ENCODE measurements around the gene EIF3A.
"Not testable (repeated sequence)": the region's sequence is repeated elsewhere in the genome, so short reads cannot be mapped to it uniquely, and the experiment has no call there.

EIF3A gene

GRCh38 chr10:119080521-119081259 is at the start of gene EIF3A:
Gene EIF3A (minus strand): TSS chr10:119080817. CDS start chr10:119080676, 141 bp downstream.
- no peaks in the 10 kb centered on the region for H3K9me3 ChIP-seq (ENCODE audit: control insufficient read depth, low read length)
- no peaks in the 10 kb centered on the region for H3K27me3 ChIP-seq (ENCODE audit: control insufficient read depth, insufficient read depth, low read length)
- H3K4me1 ChIP-seq (ENCODE audit: control insufficient read depth, insufficient read depth, low read length) = peaks cover 12% of the 10 kb centered on the region
- H3K9ac ChIP-seq (ENCODE audit: low read length) = peak within 1 kb of the TSS; percentile 99
- no peaks in the 10 kb centered on the region for H3K36me3 ChIP-seq (ENCODE audit: control insufficient read depth, insufficient read depth, low read length)
- H3K4me3 ChIP-seq (ENCODE audit: low read length) = peak within 1 kb of the TSS; percentile 70

- Histone ChIP-seq H3K9ac (ENCODE audit: low read length) (no peak overlapping the region), H3K27me3 (ENCODE audit: control insufficient read depth, insufficient read depth, low read length) (no peaks in the 10 kb centered on the region), H3K36me3 (ENCODE audit: control insufficient read depth, insufficient read depth, low read length) (peaks cover 11% of the 10 kb centered on the region), H3K9me3 (ENCODE audit: control insufficient read depth, low read length) (no peaks in the 10 kb centered on the region), H3K4me1 (ENCODE audit: control insufficient read depth, insufficient read depth, low read length) (no peaks in the 10 kb centered on the region), H3K4me3 (ENCODE audit: low read length) (no peak overlapping the region)
Observed at GRCh38 chr10:119129721-119130120, 49.1 kb upstream of the EIF3A start.

GRCh38 chr10:119125942-119126341 is 45.3 kb upstream of the EIF3A start:
- H3K4me3 ChIP-seq (ENCODE audit: low read length) = no peak overlapping the region
- no peak overlapping the region for H3K9ac ChIP-seq (ENCODE audit: low read length)
- H3K36me3 ChIP-seq (ENCODE audit: control insufficient read depth, insufficient read depth, low read length) = peaks cover 6% of the 10 kb centered on the region
- H3K27me3 ChIP-seq (ENCODE audit: control insufficient read depth, insufficient read depth, low read length) = no peaks in the 10 kb centered on the region
- no peaks in the 10 kb centered on the region for H3K9me3 ChIP-seq (ENCODE audit: control insufficient read depth, low read length)
- no peaks in the 10 kb centered on the region for H3K4me1 ChIP-seq (ENCODE audit: control insufficient read depth, insufficient read depth, low read length)

- Histone ChIP-seq H3K9ac (ENCODE audit: low read length) (no peak overlapping the region), H3K4me3 (ENCODE audit: low read length) (no peak overlapping the region), H3K9me3 (ENCODE audit: control insufficient read depth, low read length) (no peaks in the 10 kb centered on the region), H3K36me3 (ENCODE audit: control insufficient read depth, insufficient read depth, low read length) (no peaks in the 10 kb centered on the region), H3K4me1 (ENCODE audit: control insufficient read depth, insufficient read depth, low read length) (no peaks in the 10 kb centered on the region), H3K27me3 (ENCODE audit: control insufficient read depth, insufficient read depth, low read length) (no peaks in the 10 kb centered on the region)
Observed at GRCh38 chr10:119120875-119121274, 40.3 kb upstream of the EIF3A start.

- H3K4me3 ChIP-seq (ENCODE audit: low read length) = no peak overlapping the region
- H3K4me1 ChIP-seq (ENCODE audit: control insufficient read depth, insufficient read depth, low read length) = no peaks in the 10 kb centered on the region
- H3K36me3 ChIP-seq (ENCODE audit: control insufficient read depth, insufficient read depth, low read length) = no peaks in the 10 kb centered on the region
- H3K9me3 ChIP-seq (ENCODE audit: control insufficient read depth, low read length) = no peaks in the 10 kb centered on the region
- no peaks in the 10 kb centered on the region for H3K27me3 ChIP-seq (ENCODE audit: control insufficient read depth, insufficient read depth, low read length)
- no peak overlapping the region for H3K9ac ChIP-seq (ENCODE audit: low read length)
Observed at GRCh38 chr10:119120413-119120867, 39.8 kb upstream of the EIF3A start.

GRCh38 chr10:119119400-119119799 is 38.8 kb upstream of the EIF3A start:
- Histone ChIP-seq H3K9me3 (ENCODE audit: control insufficient read depth, low read length) (no peaks in the 10 kb centered on the region), H3K36me3 (ENCODE audit: control insufficient read depth, insufficient read depth, low read length) (no peaks in the 10 kb centered on the region), H3K27me3 (ENCODE audit: control insufficient read depth, insufficient read depth, low read length) (no peaks in the 10 kb centered on the region), H3K4me3 (ENCODE audit: low read length) (no peak overlapping the region), H3K9ac (ENCODE audit: low read length) (no peak overlapping the region), H3K4me1 (ENCODE audit: control insufficient read depth, insufficient read depth, low read length) (no peaks in the 10 kb centered on the region)

- no peaks in the 10 kb centered on the region for H3K9me3 ChIP-seq (ENCODE audit: control insufficient read depth, low read length)
- H3K4me1 ChIP-seq (ENCODE audit: control insufficient read depth, insufficient read depth, low read length) = no peaks in the 10 kb centered on the region
- H3K9ac ChIP-seq (ENCODE audit: low read length) = no peak overlapping the region
- H3K27me3 ChIP-seq (ENCODE audit: control insufficient read depth, insufficient read depth, low read length) = no peaks in the 10 kb centered on the region
- H3K36me3 ChIP-seq (ENCODE audit: control insufficient read depth, insufficient read depth, low read length) = no peaks in the 10 kb centered on the region
- no peak overlapping the region for H3K4me3 ChIP-seq (ENCODE audit: low read length)
Observed at GRCh38 chr10:119118231-119118630, 37.6 kb upstream of the EIF3A start.

- Histone ChIP-seq H3K4me3 (ENCODE audit: low read length) (no peak overlapping the region), H3K9me3 (ENCODE audit: control insufficient read depth, low read length) (no peaks in the 10 kb centered on the region), H3K36me3 (ENCODE audit: control insufficient read depth, insufficient read depth, low read length) (no peaks in the 10 kb centered on the region), H3K9ac (ENCODE audit: low read length) (no peak overlapping the region), H3K4me1 (ENCODE audit: control insufficient read depth, insufficient read depth, low read length) (no peaks in the 10 kb centered on the region), H3K27me3 (ENCODE audit: control insufficient read depth, insufficient read depth, low read length) (no peaks in the 10 kb centered on the region)
Observed at GRCh38 chr10:119116326-119116951, 35.8 kb upstream of the EIF3A start.

GRCh38 chr10:119115926-119116325 is 35.3 kb upstream of the EIF3A start:
- no peaks in the 10 kb centered on the region for H3K4me1 ChIP-seq (ENCODE audit: control insufficient read depth, insufficient read depth, low read length)
- no peaks in the 10 kb centered on the region for H3K36me3 ChIP-seq (ENCODE audit: control insufficient read depth, insufficient read depth, low read length)
- H3K9me3 ChIP-seq (ENCODE audit: control insufficient read depth, low read length) = no peaks in the 10 kb centered on the region
- no peaks in the 10 kb centered on the region for H3K27me3 ChIP-seq (ENCODE audit: control insufficient read depth, insufficient read depth, low read length)
- no peak overlapping the region for H3K9ac ChIP-seq (ENCODE audit: low read length)
- no peak overlapping the region for H3K4me3 ChIP-seq (ENCODE audit: low read length)

GRCh38 chr10:119113751-119114732 is 33.4 kb upstream of the EIF3A start:
- Histone ChIP-seq H3K36me3 (ENCODE audit: control insufficient read depth, insufficient read depth, low read length) (no peaks in the 10 kb centered on the region), H3K9ac (ENCODE audit: low read length) (no peak overlapping the region), H3K9me3 (ENCODE audit: control insufficient read depth, low read length) (no peaks in the 10 kb centered on the region), H3K27me3 (ENCODE audit: control insufficient read depth, insufficient read depth, low read length) (no peaks in the 10 kb centered on the region), H3K4me3 (ENCODE audit: low read length) (no peak overlapping the region), H3K4me1 (ENCODE audit: control insufficient read depth, insufficient read depth, low read length) (no peaks in the 10 kb centered on the region)

- Histone ChIP-seq H3K27me3 (ENCODE audit: control insufficient read depth, insufficient read depth, low read length) (no peaks in the 10 kb centered on the region), H3K9ac (ENCODE audit: low read length) (no peak overlapping the region), H3K4me3 (ENCODE audit: low read length) (no peak overlapping the region), H3K9me3 (ENCODE audit: control insufficient read depth, low read length) (no peaks in the 10 kb centered on the region), H3K4me1 (ENCODE audit: control insufficient read depth, insufficient read depth, low read length) (no peaks in the 10 kb centered on the region), H3K36me3 (ENCODE audit: control insufficient read depth, insufficient read depth, low read length) (no peaks in the 10 kb centered on the region)
Observed at GRCh38 chr10:119112056-119112455, 31.4 kb upstream of the EIF3A start.

- not testable (repeated sequence) for H3K4me3 ChIP-seq (ENCODE audit: low read length); H3K36me3 ChIP-seq (ENCODE audit: control insufficient read depth, insufficient read depth, low read length); H3K27me3 ChIP-seq (ENCODE audit: control insufficient read depth, insufficient read depth, low read length); H3K9me3 ChIP-seq (ENCODE audit: control insufficient read depth, low read length); H3K4me1 ChIP-seq (ENCODE audit: control insufficient read depth, insufficient read depth, low read length); H3K9ac ChIP-seq (ENCODE audit: low read length)
Observed at GRCh38 chr10:119107771-119108170, 27.2 kb upstream of the EIF3A start.
